Measurements from ENCODE around the gene KMT5B.

DNA sequence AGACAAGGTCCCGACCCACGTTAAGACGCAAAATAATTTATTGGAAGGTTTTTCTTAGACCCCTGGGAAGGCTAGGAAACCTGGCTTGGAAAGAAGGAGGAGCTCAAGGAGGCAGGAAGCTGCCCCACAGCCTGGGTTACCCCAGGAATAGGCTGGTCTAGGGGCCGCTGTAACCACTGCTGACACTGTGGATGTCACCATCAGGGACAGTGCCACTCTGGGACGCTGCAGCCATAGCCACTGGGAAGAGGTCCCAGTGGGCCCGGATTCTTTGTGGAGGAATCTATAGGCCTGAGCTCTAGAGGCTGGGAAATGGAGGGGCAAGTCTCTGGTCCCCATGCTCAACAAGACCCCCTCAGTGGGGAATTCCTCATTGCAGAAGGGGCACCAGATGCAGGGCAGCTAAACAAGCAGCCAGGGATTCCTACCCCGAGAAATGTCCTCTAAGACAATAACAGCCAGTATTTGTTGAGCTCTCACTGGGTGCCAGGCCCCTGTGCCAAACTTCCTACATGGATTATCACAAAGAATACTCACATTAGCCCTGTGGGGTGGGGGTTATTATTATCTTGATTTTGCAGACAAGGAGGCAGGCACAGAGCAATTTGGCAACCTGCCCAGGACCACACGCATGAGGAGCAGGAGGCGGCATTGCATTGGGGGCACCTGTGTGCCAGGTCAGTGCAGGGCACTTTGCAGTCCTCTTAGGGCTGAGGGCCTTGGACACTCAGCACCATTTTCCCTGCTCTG lies 72.4 kb downstream of the KMT5B start:
- TF ChIP-seq, protein P1, sequence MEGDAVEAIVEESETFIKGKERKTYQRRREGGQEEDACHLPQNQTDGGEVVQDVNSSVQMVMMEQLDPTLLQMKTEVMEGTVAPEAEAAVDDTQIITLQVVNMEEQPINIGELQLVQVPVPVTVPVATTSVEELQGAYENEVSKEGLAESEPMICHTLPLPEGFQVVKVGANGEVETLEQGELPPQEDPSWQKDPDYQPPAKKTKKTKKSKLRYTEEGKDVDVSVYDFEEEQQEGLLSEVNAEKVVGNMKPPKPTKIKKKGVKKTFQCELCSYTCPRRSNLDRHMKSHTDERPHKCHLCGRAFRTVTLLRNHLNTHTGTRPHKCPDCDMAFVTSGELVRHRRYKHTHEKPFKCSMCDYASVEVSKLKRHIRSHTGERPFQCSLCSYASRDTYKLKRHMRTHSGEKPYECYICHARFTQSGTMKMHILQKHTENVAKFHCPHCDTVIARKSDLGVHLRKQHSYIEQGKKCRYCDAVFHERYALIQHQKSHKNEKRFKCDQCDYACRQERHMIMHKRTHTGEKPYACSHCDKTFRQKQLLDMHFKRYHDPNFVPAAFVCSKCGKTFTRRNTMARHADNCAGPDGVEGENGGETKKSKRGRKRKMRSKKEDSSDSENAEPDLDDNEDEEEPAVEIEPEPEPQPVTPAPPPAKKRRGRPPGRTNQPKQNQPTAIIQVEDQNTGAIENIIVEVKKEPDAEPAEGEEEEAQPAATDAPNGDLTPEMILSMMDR (IDR thresholded peaks at IDR 0.05) = no peak
- TF ChIP-seq POLR2A (IDR thresholded peaks at IDR 0.05) (no peak), POLR2AphosphoS5 (IDR thresholded peaks at IDR 0.05) (no peak), EP300 (IDR thresholded peaks at IDR 0.05) (no peak)
